Memory B cell (primary cell): Measurements from ENCODE around the gene LCORL.
"Not testable (repeated sequence)": the region's sequence is repeated elsewhere in the genome, so short reads cannot be mapped to it uniquely, and the experiment has no call there.

ENCODE experiments used
- ATAC-seq: fragments of 150-1000 bp; cut with Tn5 transposase; 2 replicates; pipeline ENCODE4 v1.10.0; 2021; ENCODE audit warnings: low read depth, mild to moderate bottlenecking, moderate library complexity
- DNase-seq, 2 donors: peaks; one replicate each; pipeline ENCODE4 v3.0.0; 2022; ENCODE audit warnings: low spot score in 2 of 2
- H3K27ac Mint-ChIP-seq: one replicate; pipeline ENCODE4 v1.8.0; 2022; ENCODE audit warnings: mild to moderate bottlenecking, moderate library complexity, mixed read lengths
- H3K27me3 Mint-ChIP-seq: one replicate; pipeline ENCODE4 v1.8.0; 2022; ENCODE audit warnings: mixed read lengths
- H3K36me3 Mint-ChIP-seq: one replicate; pipeline ENCODE4 v1.8.0; 2022; ENCODE audit warnings: mild to moderate bottlenecking, mixed read lengths
- H3K4me1 Mint-ChIP-seq: one replicate; pipeline ENCODE4 v1.8.0; 2022; ENCODE audit warnings: mixed read lengths
- H3K4me3 Mint-ChIP-seq: one replicate; pipeline ENCODE4 v1.8.0; 2022; ENCODE audit warnings: mild to moderate bottlenecking, moderate library complexity, mixed read lengths
- H3K9me3 Mint-ChIP-seq: one replicate; pipeline ENCODE4 v1.8.0; 2022; ENCODE audit warnings: mixed read lengths

LCORL gene

DNA sequence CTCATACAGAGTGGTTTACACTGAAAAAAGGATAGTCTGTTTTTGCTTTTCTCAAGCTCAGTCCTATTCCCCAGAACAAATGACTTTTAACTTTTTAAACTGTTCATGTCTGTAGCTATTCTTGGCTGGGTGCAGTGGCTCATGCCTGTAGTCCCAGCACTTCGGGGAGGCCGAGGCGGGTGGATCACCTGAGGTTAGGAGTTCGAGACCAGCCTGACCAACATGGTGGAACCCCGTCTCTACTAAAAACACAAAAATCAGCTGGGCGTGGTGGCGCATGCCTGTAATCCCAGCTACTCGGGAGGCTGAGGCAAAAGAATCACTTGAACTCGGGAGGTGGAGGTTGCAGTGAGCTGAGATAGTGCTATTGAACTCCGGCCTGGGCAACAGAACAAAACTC, 14.8 kb upstream of the LCORL start:
- not testable (repeated sequence) for H3K27ac Mint-ChIP-seq, H3K4me3 Mint-ChIP-seq, DNase-seq, H3K36me3 Mint-ChIP-seq, ATAC-seq, H3K9me3 Mint-ChIP-seq, H3K4me1 Mint-ChIP-seq
- H3K27me3 Mint-ChIP-seq: peaks cover 12% of the 10 kb centered on the region

DNA sequence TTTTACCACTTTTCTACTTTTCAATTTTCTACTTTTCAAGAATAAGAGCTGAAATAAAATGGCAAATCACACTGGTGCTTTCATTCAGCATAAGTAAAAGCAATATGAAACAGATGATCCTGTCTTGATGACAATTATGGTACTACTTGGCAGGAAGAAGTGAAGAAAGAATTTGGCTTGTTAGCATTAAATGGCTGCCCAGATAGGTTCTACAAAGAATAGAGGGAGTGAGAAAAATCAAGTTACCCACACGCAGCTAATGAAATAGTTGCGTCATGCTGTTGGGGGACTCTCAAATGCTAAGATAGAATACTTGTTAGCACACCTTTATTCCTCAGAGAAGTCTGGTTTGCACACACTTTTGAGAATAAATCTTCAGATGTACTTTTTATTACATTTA, 12.5 kb upstream of the LCORL start:
- peaks cover 19% of the 10 kb centered on the region for H3K27me3 Mint-ChIP-seq

DNA sequence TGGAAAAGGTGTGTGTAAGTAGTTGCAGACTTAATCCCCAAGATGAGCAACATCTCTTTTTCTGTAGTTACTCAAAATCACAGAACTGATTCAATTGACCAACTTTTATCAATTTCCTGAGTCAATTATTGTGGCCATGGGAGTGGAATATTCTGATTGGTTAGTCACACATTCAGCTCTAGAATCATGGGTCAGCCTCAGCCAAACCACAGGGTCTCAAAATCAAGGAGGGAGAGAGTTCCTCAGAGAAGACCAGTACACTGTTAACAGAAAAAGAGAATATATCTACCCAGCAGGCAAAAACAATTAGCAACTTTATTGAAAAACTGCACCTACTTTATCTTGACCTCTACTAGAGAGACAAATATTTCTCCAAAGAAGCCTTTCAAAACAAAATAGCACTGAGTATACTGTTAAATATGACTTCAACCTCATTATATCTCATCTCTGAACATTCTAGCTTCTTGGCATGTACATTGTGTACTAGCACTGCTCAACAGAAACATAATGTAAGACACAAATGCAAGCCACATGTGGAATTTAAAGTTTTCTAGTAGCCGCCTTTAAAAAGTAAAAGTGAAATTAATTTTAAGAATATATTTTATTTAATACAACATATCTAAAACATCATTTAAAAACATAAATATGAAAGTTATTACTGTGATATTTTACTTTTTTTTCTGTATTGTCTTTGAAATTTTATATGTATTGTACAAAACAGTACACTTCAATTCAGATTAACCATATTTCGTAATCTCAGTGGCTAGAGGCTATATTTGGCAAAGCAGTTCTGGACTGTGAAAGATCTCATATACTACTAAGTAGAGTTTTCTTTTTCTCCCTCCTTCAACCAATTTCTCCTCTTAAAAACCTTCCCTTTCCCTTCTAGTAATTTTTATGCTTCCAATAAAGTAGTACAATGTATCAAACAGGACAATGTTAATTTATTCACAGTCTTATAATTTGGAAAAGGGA, 11.8 kb upstream of the LCORL start:
- Mint-ChIP-seq H3K4me3 (no peak overlapping the region), H3K27ac (no peak overlapping the region), H3K4me1 (no peaks in the 10 kb centered on the region), H3K9me3 (peaks cover 5% of the 10 kb centered on the region), H3K27me3 (peaks cover 19% of the 10 kb centered on the region), H3K36me3 (peaks cover 2% of the 10 kb centered on the region)
- DNase-seq (no peak), ATAC-seq (no peak)

More for the DNA sequence above, 12.5 kb upstream of the LCORL start:
- ATAC-seq (no peak), DNase-seq (no peak)
- H3K36me3 Mint-ChIP-seq: peaks cover 2% of the 10 kb centered on the region
- H3K27ac Mint-ChIP-seq: no peak overlapping the region
- no peak overlapping the region for H3K4me3 Mint-ChIP-seq
- no peaks in the 10 kb centered on the region for H3K4me1 Mint-ChIP-seq
- peaks cover 5% of the 10 kb centered on the region for H3K9me3 Mint-ChIP-seq

DNA sequence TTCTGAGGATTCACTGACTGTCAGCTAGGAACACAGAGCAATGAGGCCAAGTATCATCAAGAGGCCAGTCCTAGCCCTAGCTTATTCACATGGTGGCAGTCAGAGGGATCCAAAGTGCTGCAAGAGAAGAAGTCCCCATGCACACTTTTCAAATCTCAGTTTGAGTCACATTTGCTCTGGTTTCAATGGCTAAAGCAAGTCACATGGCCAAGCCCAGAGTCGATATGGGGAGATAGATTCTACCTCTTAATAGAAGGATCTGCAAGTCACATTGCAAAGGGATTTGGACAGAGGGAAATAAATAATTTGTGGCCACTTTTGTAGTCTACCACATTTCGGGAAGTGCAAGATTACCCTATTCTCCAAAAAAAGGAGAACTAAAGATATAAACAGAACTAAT, 3.7 kb upstream of the LCORL start:
- Mint-ChIP-seq H3K36me3 (no peaks in the 10 kb centered on the region), H3K4me1 (peaks cover 8% of the 10 kb centered on the region), H3K9me3 (peaks cover under 1% of the 10 kb centered on the region), H3K4me3 (no peak overlapping the region), H3K27ac (no peak overlapping the region), H3K27me3 (peaks cover 1% of the 10 kb centered on the region)
- no peak for DNase-seq
- ATAC-seq: no peak

DNA sequence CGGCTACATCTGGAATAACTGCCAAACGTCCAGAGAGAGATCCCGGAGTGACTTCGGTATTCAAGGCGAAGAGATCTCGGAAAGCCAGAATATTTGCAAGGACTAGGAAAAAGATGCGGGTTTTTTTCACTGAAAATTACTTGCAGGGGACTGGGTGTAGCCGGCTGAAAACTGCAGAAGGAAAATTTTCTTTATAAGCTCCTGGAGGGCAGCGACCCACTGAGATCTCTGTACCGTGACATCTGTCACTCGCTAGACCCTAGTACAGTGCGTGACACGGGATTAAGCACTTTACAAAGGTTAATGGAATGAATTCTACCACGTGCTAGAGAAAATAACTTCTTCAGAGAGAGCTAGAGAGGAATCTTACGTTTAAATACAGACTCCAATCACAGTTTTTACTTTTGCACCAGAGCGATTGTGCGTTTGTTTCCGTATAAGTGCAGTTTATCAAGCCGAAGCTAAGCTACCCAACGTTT, 1.1 kb upstream of the LCORL start:
- Mint-ChIP-seq H3K36me3 (no peaks in the 10 kb centered on the region), H3K9me3 (no peaks in the 10 kb centered on the region), H3K4me3 (peak overlapping the region; percentile 84), H3K27me3 (no peaks in the 10 kb centered on the region), H3K4me1 (peaks cover 16% of the 10 kb centered on the region), H3K27ac (no peak overlapping the region)
- no peak for DNase-seq
- no peak for ATAC-seq

GRCh38 chr4:18021470-18021719, 160 bp downstream of the LCORL start:
- no peaks in the 10 kb centered on the region for H3K27me3 Mint-ChIP-seq
- H3K9me3 Mint-ChIP-seq: no peaks in the 10 kb centered on the region
- peaks cover 20% of the 10 kb centered on the region for H3K4me1 Mint-ChIP-seq
- no peaks in the 10 kb centered on the region for H3K36me3 Mint-ChIP-seq
- H3K4me3 Mint-ChIP-seq: peak overlapping the region; percentile 84
- peak overlapping the region; percentile 93 for H3K27ac Mint-ChIP-seq
- ATAC-seq: no peak
- no peak for DNase-seq

GRCh38 chr4:18020671-18021469, 685 bp downstream of the LCORL start:
- H3K27ac Mint-ChIP-seq: peak overlapping the region; percentile 93
- no peak for ATAC-seq
- H3K9me3 Mint-ChIP-seq: no peaks in the 10 kb centered on the region
- H3K27me3 Mint-ChIP-seq: no peaks in the 10 kb centered on the region
- peak; percentile 11 to 30 for DNase-seq
- H3K36me3 Mint-ChIP-seq: no peaks in the 10 kb centered on the region
- H3K4me1 Mint-ChIP-seq: peaks cover 22% of the 10 kb centered on the region
- peak overlapping the region; percentile 84 for H3K4me3 Mint-ChIP-seq

DNA sequence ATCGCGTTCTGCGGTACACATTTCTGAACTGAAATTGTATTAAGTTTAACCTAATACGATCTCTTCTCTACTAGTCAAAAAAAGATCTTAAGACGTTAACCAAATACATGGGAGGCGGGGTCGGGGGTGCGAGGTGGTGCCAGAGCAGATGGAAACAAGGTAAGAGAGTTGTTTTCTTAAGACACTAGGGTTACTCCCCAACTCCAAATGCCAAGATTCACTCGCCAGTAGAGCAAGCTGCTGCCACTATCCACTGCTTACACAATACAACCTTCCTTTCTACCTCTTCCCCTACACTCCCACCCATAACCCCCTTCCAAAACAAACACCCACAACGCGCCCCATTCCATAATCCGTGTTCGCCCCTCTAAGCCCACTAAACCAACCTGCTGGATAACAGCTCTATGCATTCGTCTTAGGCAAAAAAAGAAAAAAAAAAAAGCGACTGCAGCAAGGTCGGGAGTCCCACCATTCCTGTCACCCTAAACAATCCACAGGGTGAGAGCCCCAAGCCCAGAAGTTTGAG, 1.3 kb downstream of the LCORL start:
- Mint-ChIP-seq H3K4me3 (peak overlapping the region; percentile 84), H3K27ac (peak overlapping the region; percentile 93), H3K4me1 (peaks cover 26% of the 10 kb centered on the region), H3K27me3 (no peaks in the 10 kb centered on the region), H3K9me3 (no peaks in the 10 kb centered on the region), H3K36me3 (no peaks in the 10 kb centered on the region)
- ATAC-seq: no peak
- no peak for DNase-seq

GRCh38 chr4:18014269-18014668, 7.3 kb downstream of the LCORL start:
- H3K9me3 Mint-ChIP-seq: no peaks in the 10 kb centered on the region
- H3K4me3 Mint-ChIP-seq: no peak overlapping the region
- DNase-seq (no peak), ATAC-seq (no peak)
- H3K27me3 Mint-ChIP-seq: no peaks in the 10 kb centered on the region
- no peak overlapping the region for H3K27ac Mint-ChIP-seq
- H3K36me3 Mint-ChIP-seq: peaks cover 5% of the 10 kb centered on the region
- peaks cover 35% of the 10 kb centered on the region for H3K4me1 Mint-ChIP-seq

- peaks cover 41% of the 10 kb centered on the region for H3K4me1 Mint-ChIP-seq
- ATAC-seq (no peak), DNase-seq (no peak)
These were observed 8.6 kb downstream of the LCORL start for GRCh38 chr4:18012807-18013462.

GRCh38 chr4:18012134-18012806, 9.3 kb downstream of the LCORL start:
- Mint-ChIP-seq H3K27me3 (no peaks in the 10 kb centered on the region), H3K4me1 (peaks cover 37% of the 10 kb centered on the region), H3K36me3 (peaks cover 9% of the 10 kb centered on the region), H3K9me3 (no peaks in the 10 kb centered on the region), H3K4me3 (no peak overlapping the region), H3K27ac (no peak overlapping the region)
- no peak for DNase-seq
- ATAC-seq: no peak

More at GRCh38 chr4:18012807-18013462, 8.6 kb downstream of the LCORL start:
- peak overlapping the region; percentile 3 for H3K27ac Mint-ChIP-seq
- no peak overlapping the region for H3K4me3 Mint-ChIP-seq
- no peaks in the 10 kb centered on the region for H3K27me3 Mint-ChIP-seq
- H3K36me3 Mint-ChIP-seq: peaks cover 9% of the 10 kb centered on the region
- H3K9me3 Mint-ChIP-seq: no peaks in the 10 kb centered on the region

GRCh38 chr4:18007625-18008024, 13.9 kb downstream of the LCORL start:
- Mint-ChIP-seq H3K27ac (no peak overlapping the region), H3K27me3 (no peaks in the 10 kb centered on the region), H3K36me3 (peaks cover 35% of the 10 kb centered on the region), H3K9me3 (peaks cover 7% of the 10 kb centered on the region), H3K4me1 (peaks cover 37% of the 10 kb centered on the region), H3K4me3 (no peak overlapping the region)
- no peak for DNase-seq
- ATAC-seq: no peak

DNA sequence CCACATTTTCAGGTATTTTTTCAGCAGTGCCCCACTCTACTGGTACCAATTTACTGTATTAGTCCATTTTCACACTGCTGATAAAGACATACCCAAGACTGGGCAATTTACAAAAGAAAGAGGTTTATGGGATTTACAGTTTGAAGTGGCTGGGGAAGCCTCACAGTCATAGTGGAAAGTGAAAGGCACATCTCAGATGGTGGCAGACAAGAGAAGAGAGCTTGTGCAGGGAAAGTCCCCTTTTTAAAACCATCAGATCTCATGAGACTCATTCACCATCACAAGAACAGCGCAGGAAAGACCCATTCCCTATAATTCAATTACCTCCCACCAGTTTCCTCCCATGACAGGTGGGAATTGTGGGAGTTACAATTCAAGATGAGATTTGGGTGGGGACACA, 15.1 kb downstream of the LCORL start:
- ATAC-seq, DNase-seq, H3K9me3 Mint-ChIP-seq, H3K27me3 Mint-ChIP-seq, H3K27ac Mint-ChIP-seq: not testable (repeated sequence)
- Mint-ChIP-seq H3K4me1 (peaks cover 32% of the 10 kb centered on the region), H3K36me3 (peaks cover 35% of the 10 kb centered on the region), H3K4me3 (peak overlapping the region; percentile 2)
